Measurements from ENCODE around the gene OR2M7. TPM values are rescaled to one million over a fixed set of nuclear protein-coding genes. Genes with fewer than 3 reads are reported as not detected.

OR2M7 gene, protein sequence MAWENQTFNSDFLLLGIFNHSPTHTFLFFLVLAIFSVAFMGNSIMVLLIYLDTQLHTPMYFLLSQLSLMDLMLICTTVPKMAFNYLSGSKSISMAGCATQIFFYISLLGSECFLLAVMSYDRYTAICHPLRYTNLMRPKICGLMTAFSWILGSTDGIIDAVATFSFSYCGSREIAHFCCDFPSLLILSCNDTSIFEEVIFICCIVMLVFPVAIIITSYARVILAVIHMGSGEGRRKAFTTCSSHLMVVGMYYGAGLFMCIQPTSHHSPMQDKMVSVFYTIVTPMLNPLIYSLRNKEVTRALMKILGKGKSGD
- total RNA-seq = not detected

DNA sequence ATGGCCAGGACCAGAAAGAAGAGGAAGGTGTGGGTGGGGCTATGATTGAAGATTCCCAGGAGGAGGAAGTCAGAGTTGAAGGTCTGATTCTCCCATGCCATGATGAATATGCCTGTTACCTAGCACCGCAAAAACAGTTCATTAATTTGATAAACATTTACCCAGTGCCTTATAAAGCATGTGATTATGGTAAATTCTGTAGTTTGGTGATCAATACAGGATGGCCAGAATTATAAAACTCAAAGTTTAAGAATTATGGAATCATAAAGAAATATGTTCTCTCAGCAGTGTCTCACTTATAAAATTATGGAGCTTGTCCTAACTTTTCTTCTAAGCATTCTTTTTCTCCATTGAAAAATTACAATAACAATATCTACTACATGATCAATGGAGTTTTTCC is at the start of gene OR2M7:
TSS of gene OR2M7 (minus strand) at position 101 of the 400 bp plus-strand sequence. CDS start at position 101, 0 bp downstream.
- Histone ChIP-seq H3K9me3 (peaks cover 0 to 3% (median 0%) of the 10 kb centered on the region in 4 donors), H3K27ac (no peak within 1 kb of the TSS), H3K4me3 (no peak within 1 kb of the TSS), H3K4me1 (no peaks in the 10 kb centered on the region), H3K27me3 (no peaks in the 10 kb centered on the region), H3K36me3 (no peaks in the 10 kb centered on the region)
- no peak for DNase-seq
- TF ChIP-seq, protein P1, sequence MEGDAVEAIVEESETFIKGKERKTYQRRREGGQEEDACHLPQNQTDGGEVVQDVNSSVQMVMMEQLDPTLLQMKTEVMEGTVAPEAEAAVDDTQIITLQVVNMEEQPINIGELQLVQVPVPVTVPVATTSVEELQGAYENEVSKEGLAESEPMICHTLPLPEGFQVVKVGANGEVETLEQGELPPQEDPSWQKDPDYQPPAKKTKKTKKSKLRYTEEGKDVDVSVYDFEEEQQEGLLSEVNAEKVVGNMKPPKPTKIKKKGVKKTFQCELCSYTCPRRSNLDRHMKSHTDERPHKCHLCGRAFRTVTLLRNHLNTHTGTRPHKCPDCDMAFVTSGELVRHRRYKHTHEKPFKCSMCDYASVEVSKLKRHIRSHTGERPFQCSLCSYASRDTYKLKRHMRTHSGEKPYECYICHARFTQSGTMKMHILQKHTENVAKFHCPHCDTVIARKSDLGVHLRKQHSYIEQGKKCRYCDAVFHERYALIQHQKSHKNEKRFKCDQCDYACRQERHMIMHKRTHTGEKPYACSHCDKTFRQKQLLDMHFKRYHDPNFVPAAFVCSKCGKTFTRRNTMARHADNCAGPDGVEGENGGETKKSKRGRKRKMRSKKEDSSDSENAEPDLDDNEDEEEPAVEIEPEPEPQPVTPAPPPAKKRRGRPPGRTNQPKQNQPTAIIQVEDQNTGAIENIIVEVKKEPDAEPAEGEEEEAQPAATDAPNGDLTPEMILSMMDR (IDR thresholded peaks at IDR 0.05) = no peak

DNA sequence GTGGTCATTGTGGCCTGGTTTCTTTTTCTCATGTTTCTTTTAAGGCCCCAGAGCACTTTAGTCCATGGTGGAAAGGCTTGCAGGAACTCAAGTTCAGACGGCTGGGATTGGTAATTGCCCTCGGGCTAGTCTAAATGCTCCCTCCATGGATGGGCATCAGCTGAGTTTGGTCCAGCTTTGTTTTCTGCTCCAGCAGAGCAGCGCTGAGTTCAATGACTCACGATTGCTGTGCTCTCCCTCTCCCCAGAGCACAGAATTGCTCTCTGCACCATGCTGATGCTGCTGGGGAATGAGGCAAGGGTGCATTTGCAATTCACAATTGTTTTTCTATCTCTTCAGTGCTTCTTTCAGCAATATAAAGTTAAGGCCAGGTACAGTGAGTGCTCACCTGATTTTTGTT is 49.4 kb upstream of the OR2M7 start:
- H3K9me3 ChIP-seq = no peaks in the 10 kb centered on the region
- TF ChIP-seq, protein P1 (IDR thresholded peaks at IDR 0.05) = no peak
- DNase-seq = no peak
- no peaks in the 10 kb centered on the region for H3K36me3 ChIP-seq
- H3K27me3 ChIP-seq = no peaks in the 10 kb centered on the region
- H3K4me1 ChIP-seq = no peaks in the 10 kb centered on the region
- H3K4me3 ChIP-seq = no peak overlapping the region
- H3K27ac ChIP-seq = no peak overlapping the region

DNA sequence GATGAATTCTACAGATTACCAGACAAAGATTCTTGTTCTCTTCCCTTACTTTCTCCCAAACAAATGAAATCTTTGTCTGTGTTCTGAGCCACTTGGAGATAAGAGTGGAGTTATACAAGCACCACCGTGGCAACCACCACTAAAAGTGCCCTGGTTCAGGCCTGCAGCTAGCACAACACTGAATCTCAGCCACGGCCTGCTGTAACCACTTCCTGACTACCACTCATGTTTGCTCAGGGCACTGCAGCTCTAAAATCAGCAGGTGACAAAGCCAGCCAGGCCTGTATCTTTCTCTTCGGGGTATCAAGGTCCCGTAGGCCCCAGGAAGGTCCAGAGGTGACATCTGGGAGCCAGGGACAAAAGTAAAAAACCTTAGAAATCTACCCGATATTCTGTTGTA is 48.0 kb upstream of the OR2M7 start:
- Histone ChIP-seq H3K4me3 (no peak overlapping the region), H3K9me3 (no peaks in the 10 kb centered on the region), H3K27me3 (no peaks in the 10 kb centered on the region), H3K27ac (no peak overlapping the region), H3K36me3 (no peaks in the 10 kb centered on the region), H3K4me1 (no peaks in the 10 kb centered on the region)
- no peak for TF ChIP-seq POLR2A (IDR thresholded peaks at IDR 0.05)
- TF ChIP-seq, protein P1 (IDR thresholded peaks at IDR 0.05) = no peak
- DNase-seq = no peak

DNA sequence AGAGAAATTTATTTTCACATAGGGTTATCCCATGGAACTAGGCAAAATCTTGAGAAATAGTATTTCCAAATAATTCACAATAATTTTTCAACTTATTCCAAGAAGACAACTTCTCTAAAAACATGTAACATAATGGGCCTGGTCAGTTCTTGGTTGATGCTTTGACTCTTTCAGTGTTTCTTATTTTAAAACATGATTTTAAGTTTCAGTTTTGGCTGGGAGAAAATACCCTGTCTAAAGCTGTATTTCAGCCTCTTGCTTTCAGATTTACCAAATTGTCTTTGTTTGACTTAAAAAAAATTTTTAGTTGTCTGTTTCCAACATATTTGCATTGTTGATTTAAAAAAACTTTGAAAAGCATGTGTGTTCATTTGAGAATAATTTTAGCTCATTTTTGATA is 42.2 kb upstream of the OR2M7 start:
- no peak overlapping the region for H3K27ac ChIP-seq
- H3K4me3 ChIP-seq = no peak overlapping the region
- no peaks in the 10 kb centered on the region for H3K9me3 ChIP-seq
- no peak for DNase-seq
- H3K36me3 ChIP-seq = no peaks in the 10 kb centered on the region
- H3K4me1 ChIP-seq = no peaks in the 10 kb centered on the region
- no peaks in the 10 kb centered on the region for H3K27me3 ChIP-seq
- TF ChIP-seq POLR2A (IDR thresholded peaks at IDR 0.05) = no peak
- TF ChIP-seq, protein P1 (IDR thresholded peaks at IDR 0.05) = no peak

DNA sequence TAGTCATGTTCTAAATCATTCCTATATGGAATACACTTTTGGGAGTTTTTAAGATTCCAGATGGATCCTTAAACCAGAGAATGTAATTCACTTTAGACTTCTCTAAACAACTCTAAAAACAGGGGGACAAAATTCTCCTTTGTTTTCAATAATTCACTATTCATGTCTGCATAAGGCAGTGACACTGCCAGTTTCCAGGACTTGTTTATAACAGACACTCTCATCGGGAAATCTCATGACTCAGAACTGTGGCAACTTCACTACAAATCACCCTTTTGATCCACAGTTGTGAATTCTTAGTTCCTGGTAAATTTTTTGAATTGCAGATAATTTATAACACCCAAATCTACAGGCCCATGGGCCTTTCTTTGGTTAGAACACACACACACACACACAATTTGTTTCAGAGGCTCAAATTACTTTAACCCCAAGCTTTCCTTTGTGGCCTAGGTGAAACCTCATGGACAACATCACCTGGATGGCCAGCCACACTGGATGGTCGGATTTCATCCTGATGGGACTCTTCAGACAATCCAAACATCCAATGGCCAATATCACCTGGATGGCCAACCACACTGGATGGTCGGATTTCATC is 36.9 kb upstream of the OR2M7 start, which contains the start of gene OR2T4:
TSS of gene OR2T4 (plus strand) at position 545 of the 595 bp plus-strand sequence. CDS start at position 545, 0 bp downstream.
- H3K9me3 ChIP-seq = no peaks in the 10 kb centered on the region
- DNase-seq = no peak

More for the DNA sequence above, 36.9 kb upstream of the OR2M7 start, which contains the start of gene OR2T4:
- Histone ChIP-seq H3K36me3 (no peaks in the 10 kb centered on the region), H3K27ac (no peak within 1 kb of the TSS), H3K4me3 (no peak within 1 kb of the TSS), H3K27me3 (no peaks in the 10 kb centered on the region), H3K4me1 (no peaks in the 10 kb centered on the region)
- TF ChIP-seq POLR2A (IDR thresholded peaks at IDR 0.05) = no peak
- TF ChIP-seq, protein P1 (IDR thresholded peaks at IDR 0.05) = no peak
